Stromal cell of bone marrow (primary cell): ENCODE measurements around the gene PTGIS.

Experiments used
- DNase-seq: peaks from one replicate; pipeline ENCODE4 v3.0.0-alpha.2; 2012; ENCODE audit warnings: low read depth

PTGIS gene

GRCh38 chr20:49529470-49529869 lies 38.5 kb downstream of the PTGIS start:
- no peak for DNase-seq

- DNase-seq = no peak
Measured at GRCh38 chr20:49526568-49526967, 41.4 kb downstream of the PTGIS start.

- DNase-seq = no peak
Measured at GRCh38 chr20:49526056-49526455, 41.9 kb downstream of the PTGIS start.

GRCh38 chr20:49523767-49524360 lies 44.1 kb downstream of the PTGIS start:
- DNase-seq = no peak

- no peak for DNase-seq
Measured at GRCh38 chr20:49521356-49521755, 46.6 kb downstream of the PTGIS start.

- no peak for DNase-seq
Measured at GRCh38 chr20:49519777-49520359, 48.1 kb downstream of the PTGIS start.

- no peak for DNase-seq
Measured at GRCh38 chr20:49519212-49519712, 48.7 kb downstream of the PTGIS start.

GRCh38 chr20:49518576-49518975 lies 49.4 kb downstream of the PTGIS start:
- no peak for DNase-seq

GRCh38 chr20:49517805-49518100 lies 50.2 kb downstream of the PTGIS start:
- DNase-seq = no peak

GRCh38 chr20:49516916-49517804 lies 50.8 kb downstream of the PTGIS start:
- peak; percentile 9 for DNase-seq

GRCh38 chr20:49515586-49515985 lies 52.4 kb downstream of the PTGIS start:
- DNase-seq = no peak

- DNase-seq = no peak
Measured at GRCh38 chr20:49513517-49513916, 54.4 kb downstream of the PTGIS start.

- no peak for DNase-seq
Measured at GRCh38 chr20:49513009-49513408, 54.9 kb downstream of the PTGIS start.

- no peak for DNase-seq
Measured at GRCh38 chr20:49511788-49512525, 56.0 kb downstream of the PTGIS start.

- DNase-seq = peak; percentile 78
Measured at GRCh38 chr20:49510562-49511122, 57.3 kb downstream of the PTGIS start.

- peak; percentile 19 for DNase-seq
Measured at GRCh38 chr20:49508435-49509199, 59.3 kb downstream of the PTGIS start.

- DNase-seq = no peak
Measured at GRCh38 chr20:49507741-49508434, 60.0 kb downstream of the PTGIS start.

- peak; percentile 10 for DNase-seq
Measured at GRCh38 chr20:49505518-49505917, 62.4 kb downstream of the PTGIS start.

GRCh38 chr20:49503176-49503575 lies 64.8 kb downstream of the PTGIS start:
- no peak for DNase-seq

GRCh38 chr20:49501917-49502316 lies 66.0 kb downstream of the PTGIS start:
- peak; percentile 11 for DNase-seq

GRCh38 chr20:49497398-49497669 lies 70.6 kb downstream of the PTGIS start:
- DNase-seq = peak; percentile 8
